Neuron (in vitro differentiated cells): Measurements from ENCODE around the gene NAALADL2.
"Not testable (repeated sequence)": the region's sequence is repeated elsewhere in the genome, so short reads cannot be mapped to it uniquely, and the experiment has no call there.

ENCODE experiments used
- H2AFZ ChIP-seq: one replicate; pipeline ENCODE4 v1.6.1; 2013; ENCODE audit warnings: low read depth, mild to moderate bottlenecking, inconsistent platforms, low read length, moderate library complexity
- H3K27me3 ChIP-seq: one replicate; pipeline ENCODE4 v1.6.1; 2013; ENCODE audit warnings: low read length; ENCODE audit not compliant: insufficient read depth
- H3K36me3 ChIP-seq: one replicate; pipeline ENCODE4 v1.6.1; 2013; ENCODE audit warnings: low read length; ENCODE audit not compliant: insufficient read depth
- H3K4me1 ChIP-seq: one replicate; pipeline ENCODE4 v1.6.1; 2013; ENCODE audit warnings: low read length; ENCODE audit not compliant: insufficient read depth
- H3K4me3 ChIP-seq: 2 replicates; pipeline ENCODE4 v1.5.1; 2013; ENCODE audit warnings: mild to moderate bottlenecking, low read length, moderate library complexity
- H3K9me3 ChIP-seq: one replicate; pipeline ENCODE4 v1.6.1; 2013; ENCODE audit warnings: low read length

Gene NAALADL2

DNA sequence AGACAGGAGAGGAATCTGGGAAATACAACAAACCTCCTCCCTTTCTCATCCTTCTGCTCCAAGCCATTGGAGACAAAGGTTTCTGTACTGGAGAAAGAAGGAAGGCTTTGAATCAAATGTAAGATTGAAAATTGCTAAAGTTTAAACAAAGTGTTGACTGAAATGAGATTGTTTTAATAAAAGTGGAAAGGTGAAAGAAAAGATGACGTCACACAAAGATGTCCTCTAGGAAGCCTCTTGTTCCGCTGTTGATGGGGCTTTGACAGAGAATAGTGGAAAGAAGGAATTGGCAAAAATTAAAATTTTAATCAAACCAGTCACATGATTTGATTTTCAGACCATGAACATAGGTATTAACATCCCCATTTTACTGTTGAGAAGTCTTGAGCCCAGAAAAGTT, 967.6 kb downstream of the NAALADL2 start:
- H3K36me3 ChIP-seq: no peaks in the 10 kb centered on the region
- H3K4me3 ChIP-seq: no peak overlapping the region
- H3K27me3 ChIP-seq: no peaks in the 10 kb centered on the region
- no peaks in the 10 kb centered on the region for H3K4me1 ChIP-seq
- no peaks in the 10 kb centered on the region for H3K9me3 ChIP-seq
- H2AFZ ChIP-seq: no peak overlapping the region

DNA sequence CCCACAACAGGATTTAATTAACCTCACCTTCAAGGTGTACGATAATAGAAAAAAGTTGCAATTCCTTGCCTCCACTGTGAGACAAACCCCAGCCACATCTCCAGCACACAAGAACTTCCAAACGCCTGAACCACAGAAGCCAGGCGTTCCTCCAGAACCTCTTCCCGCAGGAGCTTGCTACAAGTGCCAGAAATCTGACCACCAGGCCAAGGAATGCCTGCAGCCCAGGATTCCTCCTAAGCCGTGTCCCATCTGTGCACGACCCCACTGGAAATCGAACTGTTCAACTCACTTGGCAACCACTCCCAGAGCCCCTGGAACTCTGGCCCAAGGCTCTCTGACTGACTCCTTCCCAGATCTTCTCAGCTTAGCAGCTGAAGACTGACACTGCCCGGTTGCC, 970.7 kb downstream of the NAALADL2 start:
- H3K27me3 ChIP-seq, H3K9me3 ChIP-seq, H3K4me3 ChIP-seq, H3K4me1 ChIP-seq, H2AFZ ChIP-seq, H3K36me3 ChIP-seq: not testable (repeated sequence)

DNA sequence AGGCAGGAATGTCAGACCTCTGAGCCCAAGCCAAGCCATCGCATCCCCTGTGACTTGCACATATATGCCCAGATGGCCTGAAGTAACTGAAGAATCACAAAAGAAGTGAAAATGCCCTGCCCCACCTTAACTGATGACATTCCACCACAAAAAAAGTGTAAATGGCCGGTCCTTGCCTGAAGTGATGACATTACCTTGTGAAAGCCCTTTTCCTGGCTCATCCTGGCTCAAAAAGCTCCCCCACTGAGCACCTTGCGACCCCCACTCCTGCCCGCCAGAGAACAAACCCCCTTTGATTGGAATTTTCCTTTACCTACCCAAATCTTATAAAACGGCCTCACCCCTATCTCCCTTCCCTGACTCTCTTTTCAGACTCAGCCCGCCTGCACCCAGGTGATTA, 976.6 kb downstream of the NAALADL2 start:
- not testable (repeated sequence) for H2AFZ ChIP-seq, H3K4me1 ChIP-seq, H3K9me3 ChIP-seq, H3K4me3 ChIP-seq, H3K36me3 ChIP-seq, H3K27me3 ChIP-seq

- Histone ChIP-seq H3K36me3 (no peaks in the 10 kb centered on the region), H3K4me3 (no peak overlapping the region)
These were observed 977.5 kb downstream of the NAALADL2 start for GRCh38 chr3:175836617-175837016.

DNA sequence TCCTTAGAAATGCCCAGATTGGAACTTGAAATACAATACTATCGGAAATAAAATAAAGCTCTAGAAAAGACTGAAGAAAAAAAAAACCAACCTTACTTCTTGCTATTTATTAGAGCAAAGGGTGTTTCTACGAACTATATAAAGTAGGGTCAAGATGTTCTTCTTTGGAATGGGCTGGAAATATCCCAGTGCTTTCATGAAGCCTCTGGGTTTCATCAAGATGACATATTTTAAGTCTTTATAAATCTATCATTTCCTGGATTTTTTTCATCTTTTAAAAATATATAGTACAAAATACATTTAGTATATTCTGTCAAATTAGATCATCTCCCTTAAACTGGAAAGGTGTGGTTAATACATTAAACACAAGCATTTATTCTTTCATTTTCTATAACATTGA, 978.8 kb downstream of the NAALADL2 start:
- no peaks in the 10 kb centered on the region for H3K27me3 ChIP-seq
- H3K36me3 ChIP-seq: no peaks in the 10 kb centered on the region
- no peaks in the 10 kb centered on the region for H3K9me3 ChIP-seq
- no peak overlapping the region for H3K4me3 ChIP-seq
- H3K4me1 ChIP-seq: no peaks in the 10 kb centered on the region
- no peak overlapping the region for H2AFZ ChIP-seq

More at GRCh38 chr3:175836617-175837016, 977.5 kb downstream of the NAALADL2 start:
- Histone ChIP-seq H3K27me3 (no peaks in the 10 kb centered on the region), H2AFZ (no peak overlapping the region), H3K4me1 (no peaks in the 10 kb centered on the region), H3K9me3 (no peaks in the 10 kb centered on the region)

- Histone ChIP-seq H3K4me1 (no peaks in the 10 kb centered on the region), H3K36me3 (no peaks in the 10 kb centered on the region), H2AFZ (no peak overlapping the region), H3K27me3 (no peaks in the 10 kb centered on the region), H3K4me3 (no peak overlapping the region), H3K9me3 (no peaks in the 10 kb centered on the region)
These were observed 980.4 kb downstream of the NAALADL2 start for GRCh38 chr3:175839366-175840005.

DNA sequence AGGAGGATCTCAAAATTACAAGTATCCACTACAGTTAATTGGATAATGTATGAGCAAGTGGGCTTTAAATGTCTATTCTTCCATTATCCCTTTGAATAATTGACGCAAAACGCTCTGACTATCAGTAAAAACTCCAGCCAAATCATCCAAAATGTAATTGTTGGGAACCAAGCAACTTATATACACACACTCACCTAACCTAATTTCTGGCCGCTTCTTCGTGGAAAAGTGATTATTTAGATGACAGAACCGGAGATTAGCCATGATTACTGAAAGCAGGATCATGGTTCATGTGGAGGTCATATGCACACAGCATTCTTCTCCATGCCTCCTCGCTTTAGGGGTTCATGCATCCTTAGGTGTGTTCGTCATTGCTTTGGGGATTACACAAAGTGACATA, 992.4 kb downstream of the NAALADL2 start:
- no peak overlapping the region for H2AFZ ChIP-seq
- no peaks in the 10 kb centered on the region for H3K9me3 ChIP-seq
- H3K4me1 ChIP-seq: no peaks in the 10 kb centered on the region
- no peaks in the 10 kb centered on the region for H3K36me3 ChIP-seq
- no peak overlapping the region for H3K4me3 ChIP-seq
- H3K27me3 ChIP-seq: no peaks in the 10 kb centered on the region

GRCh38 chr3:175852560-175852959, 993.4 kb downstream of the NAALADL2 start:
- Histone ChIP-seq H2AFZ (no peak overlapping the region), H3K9me3 (no peaks in the 10 kb centered on the region), H3K36me3 (no peaks in the 10 kb centered on the region), H3K4me1 (no peaks in the 10 kb centered on the region), H3K27me3 (no peaks in the 10 kb centered on the region), H3K4me3 (no peak overlapping the region)

DNA sequence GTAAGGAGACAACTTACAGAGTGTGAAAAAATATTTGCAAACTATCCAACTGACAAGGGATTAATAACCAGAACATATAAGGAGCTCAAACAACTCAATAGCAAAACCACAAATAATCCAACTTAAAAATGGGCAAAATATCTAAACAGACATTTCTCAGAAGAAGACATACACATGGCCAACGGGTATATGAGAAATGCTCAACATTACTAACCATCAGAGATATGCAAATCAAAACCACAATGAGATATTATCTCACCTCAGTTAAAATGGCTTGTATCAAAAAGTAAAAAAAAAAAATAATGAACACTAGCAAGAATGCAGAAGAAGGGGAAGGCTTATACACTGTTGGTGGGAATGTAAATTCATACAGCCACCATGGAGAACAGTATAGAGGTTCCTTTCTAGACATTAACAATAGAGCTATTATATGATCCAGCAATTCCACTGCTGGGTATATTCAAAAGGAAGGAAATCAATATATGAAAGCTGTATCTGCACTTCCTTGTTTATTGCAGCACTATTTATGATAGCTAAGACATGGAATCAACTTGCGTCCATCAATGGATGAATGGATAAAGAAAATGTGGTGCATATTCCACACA, 998.6 kb downstream of the NAALADL2 start:
- Histone ChIP-seq H3K4me1 (no peaks in the 10 kb centered on the region), H3K9me3 (no peaks in the 10 kb centered on the region), H3K4me3 (no peak overlapping the region), H3K36me3 (no peaks in the 10 kb centered on the region), H2AFZ (no peak overlapping the region), H3K27me3 (no peaks in the 10 kb centered on the region)
